Suprapubic skin (tissue), 4 donors: ENCODE data around the gene PCDHB6.
"Not testable (repeated sequence)": the region's sequence is repeated elsewhere in the genome, so short reads cannot be mapped to it uniquely, and the experiment has no call there.

ENCODE experiments used
- POLR2A ChIP-seq, 2 donors: fragments of 450-650 bp; IDR thresholded peaks; one replicate each; pipeline ENCODE4 v1.6.1; 2017; ENCODE audit warnings: antibody characterized with exemption in 2 of 2, mild to moderate bottlenecking in 2 of 2, moderate library complexity in 2 of 2
- POLR2AphosphoS5 ChIP-seq, 3 donors: sonication (generic); formaldehyde crosslinking; IDR thresholded peaks; one replicate each; pipeline ENCODE4 v1.6.1; 2017; ENCODE audit warnings: antibody characterized with exemption in 3 of 3

DNA sequence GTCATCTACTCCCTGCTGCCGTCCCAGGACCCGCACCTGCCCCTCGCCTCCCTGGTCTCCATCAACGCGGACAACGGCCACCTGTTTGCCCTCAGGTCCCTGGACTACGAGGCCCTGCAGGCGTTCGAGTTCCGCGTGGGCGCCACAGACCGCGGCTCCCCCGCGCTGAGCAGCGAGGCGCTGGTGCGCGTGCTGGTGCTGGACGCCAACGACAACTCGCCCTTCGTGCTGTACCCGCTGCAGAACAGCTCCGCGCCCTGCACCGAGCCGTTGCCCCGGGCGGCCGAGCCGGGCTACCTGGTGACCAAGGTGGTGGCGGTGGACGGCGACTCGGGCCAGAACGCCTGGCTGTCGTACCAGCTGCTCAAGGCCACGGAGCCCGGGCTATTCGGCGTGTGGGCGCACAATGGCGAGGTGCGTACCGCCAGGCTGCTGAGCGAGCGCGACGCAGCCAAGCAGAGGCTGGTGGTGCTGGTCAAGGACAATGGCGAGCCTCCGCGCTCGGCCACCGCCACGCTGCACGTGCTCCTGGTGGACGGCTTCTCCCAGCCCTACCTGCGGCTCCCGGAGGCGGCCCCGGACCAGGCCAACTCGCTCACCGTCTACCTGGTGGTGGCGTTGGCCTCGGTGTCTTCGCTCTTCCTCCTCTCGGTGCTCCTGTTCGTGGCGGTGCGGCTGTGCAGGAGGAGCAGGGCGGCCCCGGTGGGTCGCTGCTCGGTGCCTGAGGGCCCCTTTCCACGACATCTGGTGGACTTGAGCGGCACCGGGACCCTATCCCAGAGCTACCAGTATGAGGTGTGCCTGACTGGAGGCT lies 24.6 kb downstream of the PCDHB6 start:
- TF ChIP-seq POLR2A, POLR2AphosphoS5 (IDR thresholded peaks at IDR 0.05): not testable (repeated sequence)
